Trophoblast cell (in vitro differentiated cells and primary cell): ENCODE data around the gene SMIM1.
"Not testable (repeated sequence)": the region's sequence is repeated elsewhere in the genome, so short reads cannot be mapped to it uniquely, and the experiment has no call there.

Experiments used
- DNase-seq, 2 donors: peaks; one replicate each; pipeline ENCODE4 v3.0.0-alpha.2; 2016
- H2AFZ ChIP-seq: 2 replicates; pipeline ENCODE4 v1.6.1; 2013; ENCODE audit warnings: low read length, moderate library complexity, mild to moderate bottlenecking; ENCODE audit not compliant: insufficient read depth, poor library complexity
- H2AK5ac ChIP-seq: 2 replicates; pipeline ENCODE4 v1.6.1; 2013; ENCODE audit warnings: mild to moderate bottlenecking, low read length
- H2BK120ac ChIP-seq: 2 replicates; pipeline ENCODE4 v1.6.1; 2013; ENCODE audit warnings: low read length, mild to moderate bottlenecking, moderate library complexity; ENCODE audit not compliant: insufficient read depth, poor library complexity
- H2BK12ac ChIP-seq: 2 replicates; pipeline ENCODE4 v1.6.1; 2013; ENCODE audit warnings: mild to moderate bottlenecking, low read length, moderate library complexity
- H2BK5ac ChIP-seq: 2 replicates; pipeline ENCODE4 v1.6.1; 2013; ENCODE audit warnings: low read length, low read depth, moderate library complexity, mild to moderate bottlenecking; ENCODE audit not compliant: poor library complexity
- H3K14ac ChIP-seq: 2 replicates; pipeline ENCODE4 v1.6.1; 2013; ENCODE audit warnings: mild to moderate bottlenecking, low read length
- H3K18ac ChIP-seq: 2 replicates; pipeline ENCODE4 v1.6.1; 2013; ENCODE audit warnings: mild to moderate bottlenecking, low read length
- H3K23ac ChIP-seq: 2 replicates; pipeline ENCODE4 v1.6.1; 2013; ENCODE audit warnings: low read length
- H3K27ac ChIP-seq: 2 replicates; pipeline ENCODE4 v1.5.1; 2013; ENCODE audit warnings: low read depth, mild to moderate bottlenecking, inconsistent platforms, low read length, moderate library complexity
- H3K27me3 ChIP-seq: 2 replicates; pipeline ENCODE4 v1.6.1; 2013; ENCODE audit warnings: inconsistent platforms, mild to moderate bottlenecking, low read length, moderate library complexity; ENCODE audit not compliant: insufficient read depth
- H3K36me3 ChIP-seq, 2 experiments: 1 replicate in 1 of 2; 2 replicates in 1 of 2; pipeline ENCODE4 v1.6.1; 2013; ENCODE audit warnings: low read length in 2 of 2, mild to moderate bottlenecking in 2 of 2, moderate library complexity in 1 of 2; ENCODE audit not compliant: insufficient read depth in 2 of 2, control insufficient read depth in 1 of 2
- H3K4ac ChIP-seq: 2 replicates; pipeline ENCODE4 v1.6.1; 2013; ENCODE audit warnings: low read depth, mild to moderate bottlenecking, low read length, moderate library complexity
- H3K4me1 ChIP-seq, 2 experiments: 1 replicate in 1 of 2; 2 replicates in 1 of 2; pipeline ENCODE4 v1.6.1; 2013; ENCODE audit warnings: low read length in 2 of 2, mild to moderate bottlenecking in 2 of 2, moderate library complexity in 1 of 2; ENCODE audit not compliant: insufficient read depth in 2 of 2, control insufficient read depth in 1 of 2
- H3K4me2 ChIP-seq: 2 replicates; pipeline ENCODE4 v1.6.1; 2013; ENCODE audit warnings: inconsistent platforms, mild to moderate bottlenecking, low read length, moderate library complexity
- H3K4me3 ChIP-seq: 2 replicates; pipeline ENCODE4 v1.5.1; 2013; ENCODE audit warnings: mild to moderate bottlenecking, low read depth, low read length, inconsistent platforms
- H3K79me1 ChIP-seq: one replicate; pipeline ENCODE4 v1.6.1; 2013; ENCODE audit warnings: low read length
- H3K79me2 ChIP-seq: 2 replicates; pipeline ENCODE4 v1.6.1; 2013; ENCODE audit warnings: low read length, mild to moderate bottlenecking; ENCODE audit not compliant: control insufficient read depth, insufficient read depth, poor library complexity
- H3K9ac ChIP-seq: 2 replicates; pipeline ENCODE4 v1.6.1; 2013; ENCODE audit warnings: mild to moderate bottlenecking, low read length
- H3K9me3 ChIP-seq: 2 replicates; pipeline ENCODE4 v1.6.1; 2013; ENCODE audit warnings: low read depth, mild to moderate bottlenecking, control low read depth, inconsistent platforms, low read length; ENCODE audit not compliant: insufficient read depth
- H4K12ac ChIP-seq: 2 replicates; pipeline ENCODE4 v1.6.1; 2013; ENCODE audit warnings: low read depth, mild to moderate bottlenecking, low read length, moderate library complexity
- H4K8ac ChIP-seq: 2 replicates; pipeline ENCODE4 v1.6.1; 2013; ENCODE audit warnings: low read depth, mild to moderate bottlenecking, low read length, moderate library complexity
- H4K91ac ChIP-seq: one replicate; pipeline ENCODE4 v1.6.1; 2013; ENCODE audit warnings: low read depth, mild to moderate bottlenecking, low read length, moderate library complexity
- WGBS: extraction: QIAGEN DNeasy Blood & Tissue Kit; methylation state at CpG from one replicate; pipeline ENCODE4 v1.1.7; 2013; ENCODE audit warnings: missing lambda C conversion rate; ENCODE audit not compliant: insufficient read length, insufficient coverage; ENCODE audit errors: extremely low coverage; 5-methylcytosine and 5-hydroxymethylcytosine counted together

SMIM1 gene

GRCh38 chr1:3748316-3748900 lies 24.1 kb upstream of the SMIM1 start:
- H4K8ac ChIP-seq, H4K91ac ChIP-seq, DNase-seq, H2BK120ac ChIP-seq, H3K18ac ChIP-seq, H3K9me3 ChIP-seq, H3K36me3 ChIP-seq, H2AFZ ChIP-seq, H3K23ac ChIP-seq, H2BK12ac ChIP-seq, H3K4me3 ChIP-seq, H4K12ac ChIP-seq, H3K79me1 ChIP-seq, H3K27me3 ChIP-seq, H3K4me1 ChIP-seq, H3K79me2 ChIP-seq, H3K4ac ChIP-seq, H2AK5ac ChIP-seq, H3K14ac ChIP-seq, H3K27ac ChIP-seq, H3K9ac ChIP-seq, H3K4me2 ChIP-seq, H2BK5ac ChIP-seq: not testable (repeated sequence)
- WGBS: no CpG with 5 or more reads among the region's 15 CpGs

GRCh38 chr1:3749512-3749911 lies 23.0 kb upstream of the SMIM1 start:
- Histone ChIP-seq H3K4me1 (peaks cover 3 to 9% of the 10 kb centered on the region in 2 experiments), H3K4ac (no peak overlapping the region), H3K23ac (peak overlapping the region; percentile 83), H3K79me1 (no peaks in the 10 kb centered on the region), H4K8ac (no peak overlapping the region), H4K91ac (no peak overlapping the region), H3K36me3 (peaks cover 2 to 4% of the 10 kb centered on the region in 2 experiments), H3K18ac (no peak overlapping the region), H4K12ac (no peak overlapping the region), H3K14ac (no peak overlapping the region), H2AFZ (no peak overlapping the region), H3K9ac (no peak overlapping the region), H3K79me2 (peaks cover 3% of the 10 kb centered on the region), H2BK12ac (no peak overlapping the region), H2AK5ac (no peak overlapping the region), H2BK120ac (no peak overlapping the region), H3K4me2 (no peak overlapping the region), H2BK5ac (no peak overlapping the region), H3K27me3 (no peaks in the 10 kb centered on the region), H3K4me3 (no peak overlapping the region), H3K9me3 (peaks cover 8% of the 10 kb centered on the region), H3K27ac (no peak overlapping the region)
- no peak for DNase-seq
- no CpG with 5 or more reads among the region's 5 CpGs for WGBS

GRCh38 chr1:3750741-3751140 lies 21.8 kb upstream of the SMIM1 start:
- no peak overlapping the region for H3K14ac ChIP-seq
- H3K27me3 ChIP-seq: no peaks in the 10 kb centered on the region
- no peak overlapping the region for H3K4me3 ChIP-seq
- H3K36me3 ChIP-seq: no peaks in the 10 kb centered on the region
- H2BK120ac ChIP-seq: no peak overlapping the region
- no CpG with 5 or more reads among the region's 6 CpGs for WGBS
- no peaks in the 10 kb centered on the region for H3K79me1 ChIP-seq
- peaks cover 3 to 9% of the 10 kb centered on the region in 2 experiments for H3K4me1 ChIP-seq
- no peak overlapping the region for H2BK12ac ChIP-seq
- H3K23ac ChIP-seq: no peak overlapping the region
- H4K12ac ChIP-seq: no peak overlapping the region
- no peak overlapping the region for H4K91ac ChIP-seq
- no peak overlapping the region for H2BK5ac ChIP-seq
- H2AFZ ChIP-seq: no peak overlapping the region
- peaks cover 8% of the 10 kb centered on the region for H3K9me3 ChIP-seq
- H4K8ac ChIP-seq: no peak overlapping the region
- no peak overlapping the region for H2AK5ac ChIP-seq
- H3K79me2 ChIP-seq: peaks cover 3% of the 10 kb centered on the region
- no peak overlapping the region for H3K18ac ChIP-seq
- no peak for DNase-seq
- no peak overlapping the region for H3K27ac ChIP-seq
- no peak overlapping the region for H3K4ac ChIP-seq
- H3K9ac ChIP-seq: no peak overlapping the region
- no peak overlapping the region for H3K4me2 ChIP-seq

GRCh38 chr1:3752400-3752945 lies 20.1 kb upstream of the SMIM1 start, which contains the start of gene CCDC27:
Gene CCDC27 (plus strand): TSS chr1:3752450. CDS start chr1:3752482, 32 bp downstream.
- WGBS: no CpG with 5 or more reads among the region's 17 CpGs
- H3K9ac ChIP-seq: no peak within 1 kb of the TSS
- peaks cover 8% of the 10 kb centered on the region for H3K9me3 ChIP-seq
- H4K12ac ChIP-seq: no peak within 1 kb of the TSS
- no peaks in the 10 kb centered on the region for H3K4me1 ChIP-seq
- no peak within 1 kb of the TSS for H2AK5ac ChIP-seq
- H3K79me2 ChIP-seq: no peaks in the 10 kb centered on the region
- no peak within 1 kb of the TSS for H3K4me3 ChIP-seq
- no peak within 1 kb of the TSS for H3K4ac ChIP-seq
- no peaks in the 10 kb centered on the region for H3K36me3 ChIP-seq
- no peak within 1 kb of the TSS for H3K27ac ChIP-seq
- H2BK5ac ChIP-seq: no peak within 1 kb of the TSS
- no peaks in the 10 kb centered on the region for H3K79me1 ChIP-seq
- no peak within 1 kb of the TSS for H4K91ac ChIP-seq
- no peak within 1 kb of the TSS for H3K18ac ChIP-seq
- no peak within 1 kb of the TSS for H3K4me2 ChIP-seq
- H2BK12ac ChIP-seq: no peak within 1 kb of the TSS
- H2BK120ac ChIP-seq: no peak within 1 kb of the TSS
- DNase-seq: no peak
- H3K23ac ChIP-seq: no peak within 1 kb of the TSS
- H4K8ac ChIP-seq: no peak within 1 kb of the TSS
- H2AFZ ChIP-seq: no peak within 1 kb of the TSS
- no peaks in the 10 kb centered on the region for H3K27me3 ChIP-seq
- no peak within 1 kb of the TSS for H3K14ac ChIP-seq
